Astrocyte (in vitro differentiated cells and primary cell): ENCODE results near the gene STIL.

Experiments used
- EZH2 ChIP-seq: IDR thresholded peaks from 2 replicates; pipeline ENCODE4 v1.6.1; 2012; ENCODE audit warnings: mild to moderate bottlenecking, low read length, inconsistent platforms; ENCODE audit not compliant: insufficient read depth
- TF ChIP-seq, protein P1 (sequence below): IDR thresholded peaks from 2 replicates; pipeline ENCODE4 v1.5.1; 2011; ENCODE audit warnings: low read depth, mild to moderate bottlenecking, inconsistent platforms, low read length, moderate library complexity; ENCODE audit not compliant: insufficient read depth

DNA sequence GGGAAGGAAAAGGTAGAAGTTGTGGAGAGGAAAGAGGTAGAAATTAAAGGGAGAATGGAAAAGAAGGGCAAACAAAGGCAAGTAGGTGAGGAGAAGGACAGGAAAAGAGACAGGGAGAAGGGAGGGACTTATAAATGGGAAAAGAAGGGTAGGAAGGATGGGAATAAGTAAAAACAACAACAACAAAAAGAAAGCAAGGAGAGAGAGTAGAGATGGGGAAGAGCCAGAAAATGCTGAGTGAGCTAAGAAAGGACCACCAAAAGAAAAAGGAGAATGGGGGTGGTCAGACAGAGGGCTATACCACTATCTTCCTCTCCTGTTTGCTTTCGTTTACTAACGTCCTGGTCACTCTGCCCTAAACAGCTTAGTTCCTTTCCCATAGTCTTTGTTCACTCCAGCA, 17.9 kb upstream of the STIL start:
- TF ChIP-seq, protein P1, sequence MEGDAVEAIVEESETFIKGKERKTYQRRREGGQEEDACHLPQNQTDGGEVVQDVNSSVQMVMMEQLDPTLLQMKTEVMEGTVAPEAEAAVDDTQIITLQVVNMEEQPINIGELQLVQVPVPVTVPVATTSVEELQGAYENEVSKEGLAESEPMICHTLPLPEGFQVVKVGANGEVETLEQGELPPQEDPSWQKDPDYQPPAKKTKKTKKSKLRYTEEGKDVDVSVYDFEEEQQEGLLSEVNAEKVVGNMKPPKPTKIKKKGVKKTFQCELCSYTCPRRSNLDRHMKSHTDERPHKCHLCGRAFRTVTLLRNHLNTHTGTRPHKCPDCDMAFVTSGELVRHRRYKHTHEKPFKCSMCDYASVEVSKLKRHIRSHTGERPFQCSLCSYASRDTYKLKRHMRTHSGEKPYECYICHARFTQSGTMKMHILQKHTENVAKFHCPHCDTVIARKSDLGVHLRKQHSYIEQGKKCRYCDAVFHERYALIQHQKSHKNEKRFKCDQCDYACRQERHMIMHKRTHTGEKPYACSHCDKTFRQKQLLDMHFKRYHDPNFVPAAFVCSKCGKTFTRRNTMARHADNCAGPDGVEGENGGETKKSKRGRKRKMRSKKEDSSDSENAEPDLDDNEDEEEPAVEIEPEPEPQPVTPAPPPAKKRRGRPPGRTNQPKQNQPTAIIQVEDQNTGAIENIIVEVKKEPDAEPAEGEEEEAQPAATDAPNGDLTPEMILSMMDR = no peak
- no peak for TF ChIP-seq EZH2
